GM12864 (cell line): ENCODE data around the gene ITPK1.

Source experiments
- DNase-seq: peaks from one replicate; pipeline ENCODE4 v3.0.0-alpha.2; 2011; ENCODE audit warnings: low read depth
- H3K4me3 ChIP-seq: 2 replicates; pipeline ENCODE4 v1.5.1; 2011; ENCODE audit warnings: mild to moderate bottlenecking, low read depth, low read length, control low read depth
- CTCF ChIP-seq: IDR thresholded peaks from 2 replicates; pipeline ENCODE4 v1.5.1; 2011; ENCODE audit warnings: low read depth, mild to moderate bottlenecking, moderate library complexity, low read length, control low read depth, inconsistent platforms; ENCODE audit errors: missing control alignments

Gene ITPK1

GRCh38 chr14:92990456-92991430 lies 125.0 kb downstream of the ITPK1 start:
- no peak overlapping the region for H3K4me3 ChIP-seq
- TF ChIP-seq CTCF: no peak
- no peak for DNase-seq

- TF ChIP-seq CTCF: no peak
- no peak overlapping the region for H3K4me3 ChIP-seq
- no peak for DNase-seq
These were observed 126.7 kb downstream of the ITPK1 start for GRCh38 chr14:92988786-92989755.

GRCh38 chr14:92987713-92988510 lies 127.8 kb downstream of the ITPK1 start:
- H3K4me3 ChIP-seq: no peak overlapping the region
- no peak for DNase-seq
- TF ChIP-seq CTCF: no peak

GRCh38 chr14:92987148-92987570 lies 128.6 kb downstream of the ITPK1 start:
- no peak overlapping the region for H3K4me3 ChIP-seq
- TF ChIP-seq CTCF: no peak
- DNase-seq: no peak

GRCh38 chr14:92986254-92987147 lies 129.2 kb downstream of the ITPK1 start:
- DNase-seq: no peak
- no peak overlapping the region for H3K4me3 ChIP-seq
- no peak for TF ChIP-seq CTCF
